OCI-LY1 (cell line): Measurements from ENCODE around the gene RYR1.

ENCODE experiments used
- EZH2 ChIP-seq: fragments of 200-600 bp; sonication (generic), shearing (Covaris generic); IDR thresholded peaks from 2 replicates; pipeline ENCODE4 v1.8.0; 2017; ENCODE audit warnings: borderline replicate concordance, mixed run types, mild to moderate bottlenecking, antibody characterized with exemption, low read length, moderate library complexity, mixed read lengths
- TF ChIP-seq, protein P1 (sequence below): fragments of 200-600 bp; sonication (generic), shearing (Covaris generic); IDR thresholded peaks from 2 replicates; pipeline ENCODE4 v1.5.1; 2017; ENCODE audit warnings: mild to moderate bottlenecking, antibody characterized with exemption, low read length, moderate library complexity, mixed read lengths

DNA sequence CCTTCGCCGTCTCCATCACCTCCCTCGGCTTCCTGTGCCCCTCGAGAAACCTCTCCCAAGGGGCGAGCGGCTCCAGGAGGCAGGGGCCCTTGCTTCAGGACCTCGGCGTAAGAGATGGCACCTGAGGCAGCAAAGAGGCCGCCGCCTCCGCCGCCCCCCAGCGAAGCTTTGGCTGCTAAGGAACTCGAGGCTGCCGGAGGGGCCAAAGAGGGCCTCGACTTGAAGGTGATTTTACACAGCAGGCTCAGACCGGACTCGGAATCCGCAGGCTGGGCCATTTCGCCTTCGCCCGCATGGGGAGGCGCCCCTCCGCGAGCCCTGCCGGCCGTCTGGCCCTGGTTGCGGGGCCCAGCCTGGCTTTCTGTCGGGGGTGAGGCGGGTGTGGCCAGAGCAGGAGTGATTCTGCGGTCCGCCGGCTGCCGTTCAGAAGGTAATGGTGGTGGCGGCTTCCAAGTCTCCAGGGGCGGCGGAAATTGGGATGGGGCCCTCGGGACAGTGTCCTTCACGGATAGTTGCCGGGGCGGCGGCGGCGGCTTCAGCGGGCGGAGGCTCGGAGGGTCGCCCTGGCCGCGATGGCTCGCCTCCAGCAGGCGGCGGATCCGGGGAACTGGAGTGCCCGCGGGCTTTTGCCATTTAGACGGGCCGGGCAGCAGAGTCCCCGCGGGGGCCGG is 47.1 kb upstream of the RYR1 start:
- TF ChIP-seq, protein P1, sequence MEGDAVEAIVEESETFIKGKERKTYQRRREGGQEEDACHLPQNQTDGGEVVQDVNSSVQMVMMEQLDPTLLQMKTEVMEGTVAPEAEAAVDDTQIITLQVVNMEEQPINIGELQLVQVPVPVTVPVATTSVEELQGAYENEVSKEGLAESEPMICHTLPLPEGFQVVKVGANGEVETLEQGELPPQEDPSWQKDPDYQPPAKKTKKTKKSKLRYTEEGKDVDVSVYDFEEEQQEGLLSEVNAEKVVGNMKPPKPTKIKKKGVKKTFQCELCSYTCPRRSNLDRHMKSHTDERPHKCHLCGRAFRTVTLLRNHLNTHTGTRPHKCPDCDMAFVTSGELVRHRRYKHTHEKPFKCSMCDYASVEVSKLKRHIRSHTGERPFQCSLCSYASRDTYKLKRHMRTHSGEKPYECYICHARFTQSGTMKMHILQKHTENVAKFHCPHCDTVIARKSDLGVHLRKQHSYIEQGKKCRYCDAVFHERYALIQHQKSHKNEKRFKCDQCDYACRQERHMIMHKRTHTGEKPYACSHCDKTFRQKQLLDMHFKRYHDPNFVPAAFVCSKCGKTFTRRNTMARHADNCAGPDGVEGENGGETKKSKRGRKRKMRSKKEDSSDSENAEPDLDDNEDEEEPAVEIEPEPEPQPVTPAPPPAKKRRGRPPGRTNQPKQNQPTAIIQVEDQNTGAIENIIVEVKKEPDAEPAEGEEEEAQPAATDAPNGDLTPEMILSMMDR: no peak
- TF ChIP-seq EZH2: no peak
